Measurements from ENCODE around the gene FASN.
A peak's percentile ranks its signal among the peaks of the same experiment; 100 is the strongest.
"Not testable (repeated sequence)": the region's sequence is repeated elsewhere in the genome, so short reads cannot be mapped to it uniquely, and the experiment has no call there.

FASN gene

DNA sequence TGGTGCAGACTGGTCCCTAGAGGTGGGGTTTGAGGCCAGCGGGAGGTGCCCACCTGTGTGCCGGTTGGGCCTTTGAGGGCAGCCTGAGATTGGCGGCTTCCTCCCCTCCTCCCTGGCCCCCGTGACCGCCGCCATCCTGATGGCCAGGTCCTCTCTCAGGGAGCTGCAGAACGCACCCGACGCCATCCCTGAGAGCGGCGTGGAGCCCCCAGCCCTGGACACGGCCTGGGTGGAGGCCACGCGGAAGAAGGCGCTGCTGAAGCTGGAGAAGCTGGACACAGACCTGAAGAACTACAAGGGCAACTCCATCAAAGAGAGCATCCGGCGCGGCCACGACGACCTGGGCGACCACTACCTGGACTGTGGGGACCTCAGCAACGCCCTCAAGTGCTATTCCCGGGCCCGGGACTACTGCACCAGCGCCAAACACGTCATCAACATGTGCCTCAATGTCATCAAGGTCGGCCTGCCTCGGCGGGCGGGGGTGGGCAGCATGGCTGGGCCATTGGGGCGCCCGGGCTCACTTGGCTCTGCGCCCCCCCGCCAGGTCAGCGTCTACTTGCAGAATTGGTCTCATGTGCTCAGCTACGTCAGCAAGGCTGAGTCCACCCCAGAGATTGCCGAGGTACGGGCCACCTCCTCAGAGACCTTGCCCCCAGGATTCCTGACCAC is 43.5 kb downstream of the FASN start:
- no peak for DNase-seq

DNA sequence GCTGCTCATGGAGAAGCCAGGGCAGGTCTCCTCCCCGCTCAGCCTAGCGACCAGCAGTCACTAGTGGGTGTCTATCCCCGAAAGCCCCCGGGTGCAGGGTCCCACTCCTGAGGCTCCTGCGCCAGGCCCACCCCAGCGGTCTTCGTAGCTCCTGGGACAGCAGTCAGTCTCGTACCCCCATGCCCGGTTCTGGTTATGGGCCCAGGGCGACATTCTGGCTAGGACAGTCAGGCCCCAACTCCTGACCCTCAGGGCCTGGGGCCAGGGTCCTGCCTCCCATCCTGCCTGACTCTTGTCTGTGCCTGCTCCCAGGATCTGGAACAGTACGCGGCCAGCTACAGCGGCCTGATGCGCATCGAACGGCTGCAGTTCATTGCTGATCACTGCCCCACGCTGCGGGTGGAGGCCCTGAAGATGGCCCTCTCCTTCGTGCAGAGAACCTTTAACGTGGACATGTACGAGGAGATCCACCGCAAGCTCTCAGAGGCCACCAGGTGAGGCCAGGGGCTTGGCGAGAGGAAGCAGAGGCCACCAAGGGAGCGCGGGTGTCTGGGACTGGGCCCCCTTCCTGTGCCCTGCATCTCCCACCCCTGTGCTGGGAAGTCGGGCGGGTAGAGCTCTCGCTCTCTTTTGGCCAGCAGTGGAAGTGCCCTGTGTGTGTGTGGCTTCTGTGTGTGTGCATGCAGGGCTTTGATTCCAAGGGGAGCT is 44.3 kb downstream of the FASN start:
- DNase-seq: no peak

DNA sequence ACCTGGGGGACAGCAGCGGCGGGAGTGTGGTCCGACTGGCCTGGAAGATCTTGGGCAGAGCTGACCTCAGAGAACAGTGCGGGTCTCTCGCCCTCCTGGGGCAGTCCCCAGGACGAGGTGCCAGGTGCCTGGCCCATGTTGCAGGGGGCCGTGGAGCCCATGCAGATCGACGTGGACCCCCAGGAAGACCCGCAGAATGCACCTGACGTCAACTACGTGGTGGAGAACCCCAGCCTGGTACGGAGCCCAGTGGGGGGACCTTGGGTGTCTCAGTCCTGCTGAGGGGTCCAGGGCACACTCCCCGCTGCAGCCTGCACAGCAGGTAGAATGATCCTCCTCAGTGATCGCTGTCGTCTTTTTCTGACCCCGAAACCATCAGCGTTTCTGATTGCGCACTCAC is 44.9 kb downstream of the FASN start:
- no peak for DNase-seq

DNA sequence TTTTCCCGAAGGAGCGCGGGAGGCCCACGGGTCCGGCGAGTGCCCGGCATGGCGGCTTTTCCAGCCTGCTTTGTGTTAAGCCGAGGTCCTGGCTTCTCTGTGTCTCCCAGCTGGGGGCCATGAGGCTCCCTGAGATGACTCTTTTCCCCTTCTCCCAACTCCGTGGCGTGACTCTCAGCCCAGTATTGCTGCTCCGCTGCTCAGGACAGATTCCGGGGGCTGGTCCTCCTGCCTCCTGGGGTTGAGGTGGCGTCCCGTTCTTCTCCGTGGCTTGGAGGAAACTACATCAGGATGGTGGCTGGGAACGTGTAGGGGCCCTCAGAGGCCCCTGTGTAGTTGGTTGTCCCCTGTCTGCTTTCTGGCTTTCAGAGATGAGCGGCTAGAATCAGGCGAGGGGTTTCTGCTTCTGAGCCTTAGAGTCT is 45.4 kb downstream of the FASN start:
- DNase-seq: no peak

DNA sequence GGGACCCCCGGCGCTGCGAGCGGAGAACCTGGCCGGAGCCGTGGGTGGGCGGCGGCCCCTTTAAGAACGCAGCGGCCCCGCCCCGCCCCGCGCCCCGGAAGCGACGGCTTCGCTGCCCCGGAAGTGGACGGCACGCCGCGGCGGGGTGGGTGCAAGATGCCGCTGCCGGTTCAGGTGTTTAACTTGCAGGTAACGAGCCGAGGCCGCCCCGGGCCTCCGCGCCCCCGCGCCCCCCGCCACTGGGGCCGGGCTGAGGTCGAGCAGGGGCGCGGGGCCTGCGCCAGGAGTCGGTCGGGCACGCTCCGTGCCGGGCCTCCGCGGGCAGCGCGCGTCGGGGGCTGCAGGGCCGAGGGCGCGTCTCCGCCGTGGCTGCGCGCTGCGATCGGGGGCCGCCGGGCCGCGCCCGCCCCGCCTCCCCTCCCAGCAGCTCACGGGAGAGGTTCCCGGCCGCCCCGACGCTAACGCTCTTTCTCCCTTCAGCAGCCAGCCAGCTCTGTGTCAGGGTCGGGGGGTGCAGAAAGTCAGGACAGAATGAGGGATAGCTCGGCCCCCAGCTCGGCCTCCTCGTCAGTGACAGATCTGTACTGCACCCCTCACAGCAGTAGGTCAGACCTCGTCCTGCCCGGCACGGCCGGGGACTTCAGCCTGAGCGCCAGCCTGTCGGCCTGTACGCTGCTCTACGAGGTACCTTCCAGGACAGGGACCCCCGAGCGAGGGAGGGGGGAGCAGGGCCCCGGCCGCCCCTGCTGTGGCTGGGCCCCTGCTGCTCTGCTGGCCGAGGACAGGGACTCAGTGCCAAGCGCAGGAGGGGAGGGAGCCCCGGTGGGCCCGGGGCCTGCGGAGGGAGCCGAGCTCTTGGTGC is 46.0 kb downstream of the FASN start, which contains the start of the genes GPS1 and RFNG:
Gene GPS1 (plus strand): TSS at position 123 of the 862 bp plus-strand sequence. CDS start 34 bp downstream, at position 157.
Gene RFNG (minus strand): TSS at position 36 of the 862 bp plus-strand sequence. CDS start 45 bp downstream, outside the sequence.
- DNase-seq: peak; percentile 74 to 76

DNA sequence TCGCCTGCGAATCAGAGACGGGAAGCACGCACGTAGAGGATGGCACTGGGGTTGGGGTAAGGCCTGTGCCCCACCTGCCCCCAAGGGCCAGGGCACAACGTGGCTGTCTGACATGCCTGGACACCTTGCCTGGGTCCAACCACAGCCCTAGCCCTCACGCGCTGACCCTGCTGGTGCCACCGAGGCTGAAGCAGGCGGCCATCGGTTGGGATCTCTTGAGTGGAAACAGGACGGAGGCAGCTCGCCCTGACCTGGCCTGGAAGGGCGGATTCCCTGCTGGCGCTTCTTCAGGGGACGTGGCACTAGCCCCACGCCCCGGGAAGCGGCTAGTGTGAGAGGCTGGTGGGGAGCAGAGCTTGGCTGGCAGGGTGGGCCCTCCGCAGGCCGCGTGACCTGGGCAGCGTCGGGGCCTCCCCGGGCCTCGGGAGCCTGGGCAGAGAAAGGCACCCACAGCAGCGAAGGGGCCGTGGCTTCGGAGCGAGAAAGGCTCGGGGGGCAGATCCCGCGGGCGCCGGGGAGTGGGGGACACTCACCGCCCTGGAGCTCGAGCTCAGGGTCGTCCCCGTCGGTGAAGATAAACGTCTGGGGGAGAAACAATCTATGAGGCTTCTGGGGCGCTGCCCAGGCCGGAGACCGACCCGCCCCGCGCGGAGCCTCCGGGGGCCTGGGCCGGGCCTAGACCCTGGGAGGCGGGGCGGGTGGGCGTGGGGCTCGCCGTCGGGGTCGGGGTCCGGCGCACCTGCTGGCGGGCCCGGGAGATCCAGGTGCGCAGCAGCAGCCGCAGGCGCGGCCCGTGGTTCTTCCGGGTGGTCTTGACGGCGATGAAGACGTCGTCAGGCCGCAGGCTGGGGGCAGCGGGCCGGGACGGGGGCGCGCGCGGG is 47.0 kb downstream of the FASN start:
- no peak for DNase-seq

DNA sequence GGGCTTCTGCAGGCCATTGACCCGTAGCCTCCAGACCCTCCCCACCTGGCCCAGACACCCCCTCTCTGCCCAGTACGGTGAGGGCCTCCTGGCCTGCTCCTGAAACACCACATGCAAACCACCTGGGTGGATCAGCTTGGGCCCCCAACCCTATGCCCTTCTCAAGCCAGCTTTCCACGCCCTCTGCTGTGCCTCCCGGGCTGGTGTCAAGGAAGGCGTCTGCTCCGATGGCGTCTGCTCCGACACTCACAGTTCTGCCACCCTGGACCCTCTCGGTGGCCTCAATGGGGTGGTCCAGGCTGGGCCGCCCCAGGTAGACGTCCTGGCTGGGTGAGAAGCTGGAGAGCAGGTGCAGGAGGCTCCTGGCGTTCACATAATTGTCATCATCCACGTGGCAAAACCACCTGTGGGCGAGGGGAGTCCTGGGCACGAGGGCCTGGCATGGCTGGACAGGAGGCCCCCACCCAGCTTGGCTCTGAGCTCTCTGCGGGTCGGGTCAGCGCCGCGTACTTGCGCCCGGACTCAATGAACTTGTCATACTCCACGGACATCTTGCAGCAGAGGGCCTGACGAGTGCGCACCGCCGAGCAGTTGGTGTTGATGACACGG is 47.8 kb downstream of the FASN start:
- no peak for DNase-seq

DNA sequence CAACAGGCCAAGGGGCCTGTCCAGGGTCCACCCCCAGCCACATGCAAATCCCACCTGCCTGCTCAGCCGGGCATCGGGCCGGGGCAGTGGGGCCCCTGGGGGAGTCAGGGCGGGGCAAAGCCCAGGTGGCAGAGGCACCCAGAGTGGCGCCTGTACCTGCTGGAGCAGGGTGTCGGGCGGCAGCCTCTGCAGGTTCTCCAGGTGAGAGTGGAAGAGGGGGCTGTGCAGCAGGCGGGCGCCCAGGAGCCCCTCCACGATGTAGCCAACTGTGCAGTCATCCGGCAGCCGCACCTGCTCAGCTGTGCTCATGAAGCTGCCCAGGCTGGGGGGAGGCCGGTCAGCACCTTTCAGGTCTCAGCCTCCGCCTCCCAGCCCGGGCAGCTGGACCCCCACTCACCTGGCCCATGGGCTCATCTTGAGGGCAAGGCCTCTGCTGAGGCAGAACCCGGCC is 48.5 kb downstream of the FASN start:
- DNase-seq: no peak

DNA sequence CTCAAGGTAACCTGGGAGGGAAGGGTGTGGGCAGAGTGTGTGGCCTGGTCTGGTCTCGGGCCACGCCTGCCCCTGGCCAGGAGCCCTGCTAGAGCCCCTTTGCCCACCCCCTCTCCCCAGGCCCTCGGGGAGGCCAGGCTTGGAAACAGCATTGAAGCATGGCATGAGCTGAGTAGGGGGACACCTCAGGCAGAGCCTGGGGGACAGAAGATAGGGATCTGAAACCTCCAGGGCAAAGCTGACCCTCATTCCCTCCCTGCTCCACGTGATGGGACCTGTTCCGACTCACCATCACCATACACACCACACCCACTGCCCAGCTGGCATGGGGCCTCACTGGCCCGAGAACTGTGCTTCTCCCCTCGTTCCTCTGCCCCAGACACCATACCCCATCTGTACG is 48.9 kb downstream of the FASN start:
- DNase-seq: no peak

DNA sequence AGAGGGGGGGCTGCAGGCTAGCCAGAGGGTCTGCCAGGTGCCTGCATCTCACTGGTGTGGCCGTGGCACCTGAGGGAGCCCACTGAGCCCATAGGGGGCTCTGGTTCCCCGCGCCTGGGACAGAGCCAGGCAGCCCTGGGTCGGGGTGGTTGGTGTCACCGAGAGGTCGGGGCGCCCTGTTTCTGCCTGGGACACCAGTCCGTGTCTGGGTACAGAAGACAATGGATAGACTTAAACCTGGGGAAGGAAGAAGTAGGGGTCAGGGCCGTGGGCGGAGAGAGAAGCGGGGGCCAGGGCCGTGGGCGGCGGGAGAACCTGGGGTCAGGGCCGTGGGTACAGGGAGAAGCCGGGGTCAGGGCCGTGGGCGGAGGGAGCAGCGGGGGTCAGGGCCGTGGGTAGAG is 49.5 kb downstream of the FASN start:
- no peak for DNase-seq

DNA sequence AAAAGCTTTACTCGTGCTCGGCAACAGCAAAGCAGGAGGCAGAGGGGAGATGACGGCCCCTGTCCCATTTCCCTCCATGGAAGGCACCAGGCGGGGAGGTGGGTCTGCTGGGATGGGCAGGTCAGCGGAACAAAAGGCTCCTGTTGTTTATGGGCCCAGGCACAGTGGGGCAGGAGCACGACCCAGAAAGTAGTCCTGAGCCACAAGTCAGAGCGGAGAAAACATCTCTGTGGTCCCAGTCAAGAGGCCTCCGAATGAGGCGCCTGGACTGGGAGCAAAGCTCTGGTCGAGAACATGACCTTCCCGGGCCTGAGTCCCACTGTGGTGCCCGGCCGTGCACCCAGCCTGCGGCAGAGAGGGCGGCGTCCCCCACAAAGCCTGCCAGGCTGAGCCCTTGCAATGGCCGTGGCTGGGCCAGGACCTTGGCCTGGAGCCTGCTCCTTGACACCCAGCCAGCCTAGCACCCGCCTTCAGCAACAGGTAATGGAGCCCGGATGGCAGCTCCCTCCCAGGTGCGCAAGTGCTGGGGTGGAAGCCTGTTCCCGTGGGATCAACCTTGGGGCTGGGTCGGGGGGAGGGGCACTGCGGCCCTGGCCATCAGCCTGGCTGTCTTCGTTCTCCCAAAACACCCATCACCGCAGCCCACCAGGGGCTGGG is 50.0 kb downstream of the FASN start:
- DNase-seq: no peak

DNA sequence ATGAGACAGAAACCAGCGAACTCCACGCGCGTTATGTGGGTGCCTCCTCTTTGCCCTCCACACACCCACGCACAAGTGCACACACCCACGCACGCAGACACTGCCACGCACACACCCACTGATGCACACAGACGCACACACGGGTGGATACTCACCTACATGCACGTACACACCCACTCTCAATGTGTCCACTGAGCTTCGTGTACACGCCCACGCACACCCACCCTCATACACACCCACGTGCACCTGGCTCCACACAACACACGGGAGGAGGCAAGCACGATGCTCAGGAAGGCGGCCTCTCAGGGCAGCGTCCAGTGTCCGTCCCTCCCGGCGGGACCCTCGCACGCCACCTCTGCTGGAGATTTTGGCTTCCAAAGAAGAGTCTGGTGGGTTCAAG is 50.7 kb downstream of the FASN start:
- no peak for DNase-seq

DNA sequence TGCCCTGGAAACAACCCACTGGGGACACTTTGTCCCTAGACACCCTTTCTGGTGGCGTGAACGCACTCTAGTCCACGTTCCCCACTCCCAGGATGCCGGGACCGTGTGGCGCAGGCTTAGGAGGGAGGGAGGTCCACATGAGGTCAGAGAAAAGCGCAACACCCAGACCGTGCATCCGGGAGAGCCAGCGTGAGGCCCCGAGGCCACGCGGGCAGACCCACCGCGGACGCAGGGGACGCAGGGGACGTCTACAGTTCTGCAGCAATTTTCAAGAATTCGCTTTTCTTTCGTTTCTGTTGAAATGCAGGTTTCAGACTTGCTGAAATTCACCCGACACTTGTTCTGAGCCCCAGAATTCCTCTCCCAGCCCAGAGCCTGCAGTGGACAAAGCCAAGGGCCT is 51.1 kb downstream of the FASN start:
- no peak for DNase-seq

DNA sequence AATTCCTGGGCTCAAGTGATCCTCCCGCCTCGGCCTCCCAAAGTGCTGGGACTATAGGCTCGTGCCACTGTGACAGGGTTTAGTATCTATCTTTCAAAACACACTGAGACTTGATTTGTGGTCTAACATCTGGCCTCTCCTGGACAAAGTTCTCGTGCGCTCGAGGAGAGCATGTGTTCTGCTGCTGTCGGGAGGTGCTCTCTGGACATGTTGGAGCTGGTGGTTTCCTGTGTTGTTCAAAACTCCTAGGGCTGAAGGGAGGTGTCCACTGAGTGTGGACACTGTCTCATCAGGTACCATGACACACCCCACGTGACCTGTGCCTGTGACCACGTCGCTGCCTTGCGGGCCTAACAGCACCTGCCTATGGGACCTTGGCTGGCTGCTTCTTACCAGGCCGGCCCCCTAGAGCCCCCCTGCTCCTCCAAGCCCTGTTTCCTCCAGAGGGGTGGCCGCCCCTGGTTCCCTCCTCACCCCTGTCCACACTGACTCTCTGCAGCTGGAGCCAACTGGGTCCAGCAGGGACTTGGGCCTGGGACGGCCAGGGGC is 52.0 kb downstream of the FASN start:
- no peak for DNase-seq

DNA sequence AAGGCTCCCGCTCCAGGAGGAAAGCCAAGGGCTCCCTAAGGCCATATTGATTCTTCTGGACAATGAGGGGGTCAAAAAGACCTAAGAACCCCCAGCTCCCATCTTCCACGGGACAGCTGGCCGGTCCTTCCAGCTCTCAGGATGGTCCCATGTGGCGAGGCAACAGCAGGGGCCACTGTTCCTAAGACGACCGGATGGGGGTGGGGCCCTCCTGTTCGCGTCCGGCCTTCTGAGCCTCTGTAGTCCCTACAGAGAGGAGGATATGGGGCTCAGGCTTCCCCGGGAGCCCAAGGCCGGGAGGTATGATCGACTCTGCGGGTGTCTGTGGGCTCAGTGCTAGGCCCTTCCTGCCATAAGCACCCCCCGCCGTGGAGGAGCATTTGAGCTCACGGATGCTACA is 54.5 kb downstream of the FASN start:
- DNase-seq: no peak

DNA sequence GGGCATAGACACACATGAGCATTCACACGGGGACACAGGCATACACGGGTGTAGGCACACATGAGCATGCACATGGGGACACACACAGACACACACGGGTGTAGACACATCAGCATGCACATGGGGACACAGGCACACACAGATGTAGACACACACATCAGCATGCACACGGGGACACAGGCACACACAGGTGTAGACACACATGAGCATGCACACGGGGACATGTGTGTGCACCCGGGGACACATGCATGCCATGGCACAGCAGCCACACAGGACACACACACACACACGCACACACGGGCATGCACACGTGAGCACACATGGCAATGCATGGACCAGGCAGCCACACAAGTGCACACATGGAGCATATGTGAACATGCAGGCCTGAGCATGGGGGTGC is 55.4 kb downstream of the FASN start:
- no peak for DNase-seq

DNA sequence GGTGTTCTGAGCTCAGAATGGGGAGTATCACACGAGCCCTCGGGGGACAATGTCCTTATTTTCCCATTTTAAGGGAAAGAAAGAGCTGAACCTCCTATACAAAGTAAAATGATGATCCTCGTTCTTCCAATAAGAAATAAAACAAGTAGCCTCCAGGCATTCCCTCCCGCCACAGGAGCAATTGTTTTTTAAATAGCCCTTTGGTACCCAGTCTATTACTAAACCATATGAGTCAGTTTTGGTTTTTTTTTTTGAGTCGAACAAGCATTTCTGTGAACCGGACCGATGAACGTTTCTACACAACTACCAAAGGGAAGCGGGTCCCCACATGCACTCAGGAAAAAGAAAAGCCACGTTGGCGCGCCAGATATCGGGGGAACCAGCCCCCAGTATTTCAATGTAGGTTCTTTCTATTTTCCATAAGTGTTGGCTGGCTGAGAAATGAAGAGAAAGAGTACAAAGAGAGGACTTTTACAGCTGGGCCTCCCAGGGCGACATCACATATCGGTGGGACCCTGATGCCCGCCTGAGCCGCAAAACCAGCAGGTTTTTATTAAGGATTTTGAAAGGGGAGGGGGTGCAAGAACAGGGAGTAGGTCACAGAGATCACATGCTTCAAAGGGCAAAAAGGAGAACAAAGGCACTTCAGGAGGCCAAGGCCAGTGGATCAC is 56.8 kb downstream of the FASN start:
- DNase-seq: no peak

DNA sequence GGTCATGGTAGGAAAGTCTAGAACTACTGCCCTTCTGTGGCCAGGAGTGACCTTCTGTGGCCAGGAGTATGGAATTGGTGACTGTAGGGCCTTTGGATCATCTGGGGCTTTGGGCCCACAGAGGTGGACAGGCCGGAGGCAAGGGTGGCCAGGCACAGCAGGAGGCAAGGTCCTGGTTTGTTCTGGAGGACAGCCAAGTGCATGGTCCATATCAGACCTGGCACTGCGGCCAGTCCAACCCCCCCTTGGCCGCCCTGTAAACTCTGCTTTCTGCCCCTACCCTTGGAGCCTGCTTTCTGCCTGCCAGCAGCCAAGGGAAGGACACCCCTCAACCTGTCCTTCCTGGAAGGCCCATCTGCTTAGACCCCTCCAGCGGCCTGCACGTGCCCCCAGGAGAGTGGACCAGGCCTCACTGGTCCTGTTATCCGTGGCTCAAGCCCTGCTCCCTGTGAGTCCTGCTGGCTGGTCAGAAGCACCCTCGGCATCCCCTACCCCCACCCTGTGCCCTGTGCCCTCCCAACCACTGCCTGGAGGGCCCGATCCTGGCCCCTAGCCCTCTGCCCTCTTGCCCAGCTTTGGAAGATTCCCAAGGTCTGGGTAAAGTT is 58.2 kb downstream of the FASN start:
- no peak for DNase-seq

DNA sequence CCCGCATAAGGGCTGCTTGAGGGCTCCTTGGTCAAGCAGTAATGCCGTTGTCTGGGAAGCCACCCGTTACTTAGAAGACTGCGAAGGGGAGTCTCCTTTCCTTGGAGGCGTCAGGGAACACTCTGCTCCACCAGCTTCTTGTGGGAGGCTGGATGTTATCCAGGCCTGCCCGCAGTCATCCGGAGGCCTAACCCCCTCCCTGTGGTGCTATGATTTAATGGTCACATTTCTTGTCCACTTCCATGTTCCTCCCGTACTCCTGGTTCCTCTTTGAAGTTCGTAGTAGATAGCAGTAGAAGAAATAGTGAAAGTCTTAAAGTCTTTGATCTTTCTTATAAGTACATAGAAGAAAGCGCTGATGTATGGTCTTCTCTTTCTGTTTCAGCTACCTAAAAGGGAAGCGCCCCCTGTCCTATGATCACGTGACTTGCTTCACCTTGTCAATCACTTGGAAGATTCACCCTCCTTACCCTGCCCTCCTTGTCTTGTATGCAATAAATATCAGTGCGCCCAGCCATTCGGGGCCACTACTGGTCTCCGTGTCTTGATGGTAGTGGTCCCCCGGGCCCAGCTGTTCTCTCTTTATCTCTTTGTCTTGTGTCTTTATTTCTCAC is 59.1 kb downstream of the FASN start:
- DNase-seq: not testable (repeated sequence)

DNA sequence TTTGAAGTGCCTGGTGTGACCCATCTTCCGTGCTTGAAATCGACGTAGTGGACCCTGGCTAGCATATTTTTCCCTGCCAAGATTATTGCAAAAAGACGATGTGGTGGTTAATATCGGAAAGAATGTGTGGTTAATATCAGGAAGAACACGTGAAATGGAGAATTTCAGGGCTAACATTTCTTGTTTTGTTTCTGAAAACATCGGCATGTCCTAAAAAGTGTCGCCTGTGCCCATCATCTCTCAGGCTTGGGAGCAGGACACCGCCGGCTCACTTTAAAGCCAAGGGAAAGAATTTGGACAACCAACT is 60.2 kb downstream of the FASN start:
- no peak for DNase-seq
